ENCODE measurements around the gene IGFLR1.

IGFLR1 gene

GRCh38 chr19:35742121-35742724 is at the start of gene IGFLR1:
Gene IGFLR1 (minus strand): TSS chr19:35742452. CDS start chr19:35741180, 1,272 bp downstream.
- Histone ChIP-seq H3K9me3 (no peaks in the 10 kb centered on the region), H3K4me3 (peak within 1 kb of the TSS; percentile 57), H3K4me1 (peaks cover 11% of the 10 kb centered on the region), H3K27me3 (ENCODE audit: low read depth) (no peaks in the 10 kb centered on the region), H3K36me3 (replicated peaks) (peaks cover 22% of the 10 kb centered on the region)
- no peak for DNase-seq (ENCODE audit: low spot score in 2 of 2)
- in situ Hi-C loops (cut with MboI; ENCODE audit: low sequenced_read_pairs) = no loop called here

- Histone ChIP-seq H3K36me3 (replicated peaks) (no peaks in the 10 kb centered on the region), H3K9me3 (no peaks in the 10 kb centered on the region), H3K4me1 (no peaks in the 10 kb centered on the region), H3K27me3 (ENCODE audit: low read depth) (no peaks in the 10 kb centered on the region), H3K4me3 (no peak overlapping the region)
- in situ Hi-C loops (cut with MboI; ENCODE audit: low sequenced_read_pairs) = no loop called here
- no peak for DNase-seq (ENCODE audit: low spot score in 2 of 2)
These were observed 49.6 kb upstream of the IGFLR1 start for GRCh38 chr19:35791814-35792279.

GRCh38 chr19:35790981-35791813 is 48.9 kb upstream of the IGFLR1 start:
- peak in 1 of 2 experiments; percentile 32 for DNase-seq (ENCODE audit: low spot score in 2 of 2)
- H3K36me3 ChIP-seq (replicated peaks) = no peaks in the 10 kb centered on the region
- no peaks in the 10 kb centered on the region for H3K9me3 ChIP-seq
- H3K4me1 ChIP-seq = no peaks in the 10 kb centered on the region
- no peaks in the 10 kb centered on the region for H3K27me3 ChIP-seq (ENCODE audit: low read depth)
- in situ Hi-C loops (cut with MboI; ENCODE audit: low sequenced_read_pairs) = no loop called here
- H3K4me3 ChIP-seq = no peak overlapping the region

- in situ Hi-C loops (cut with MboI; ENCODE audit: low sequenced_read_pairs) = no loop called here
- no peak overlapping the region for H3K4me3 ChIP-seq
- H3K27me3 ChIP-seq (ENCODE audit: low read depth) = no peaks in the 10 kb centered on the region
- no peak for DNase-seq (ENCODE audit: low spot score in 2 of 2)
- no peaks in the 10 kb centered on the region for H3K4me1 ChIP-seq
- H3K36me3 ChIP-seq (replicated peaks) = no peaks in the 10 kb centered on the region
- H3K9me3 ChIP-seq = no peaks in the 10 kb centered on the region
These were observed 48.0 kb upstream of the IGFLR1 start for GRCh38 chr19:35789978-35790944.

GRCh38 chr19:35789195-35789977 is 47.1 kb upstream of the IGFLR1 start:
- Histone ChIP-seq H3K27me3 (ENCODE audit: low read depth) (no peaks in the 10 kb centered on the region), H3K36me3 (replicated peaks) (no peaks in the 10 kb centered on the region), H3K4me1 (no peaks in the 10 kb centered on the region), H3K4me3 (no peak overlapping the region), H3K9me3 (no peaks in the 10 kb centered on the region)
- DNase-seq (ENCODE audit: low spot score in 2 of 2) = no peak
- in situ Hi-C loops (cut with MboI; ENCODE audit: low sequenced_read_pairs) = no loop called here

- Histone ChIP-seq H3K4me1 (no peaks in the 10 kb centered on the region), H3K27me3 (ENCODE audit: low read depth) (no peaks in the 10 kb centered on the region), H3K36me3 (replicated peaks) (no peaks in the 10 kb centered on the region), H3K4me3 (no peak overlapping the region), H3K9me3 (no peaks in the 10 kb centered on the region)
- DNase-seq (ENCODE audit: low spot score in 2 of 2) = no peak
- in situ Hi-C loops (cut with MboI; ENCODE audit: low sequenced_read_pairs) = no loop called here
These were observed 46.1 kb upstream of the IGFLR1 start for GRCh38 chr19:35788205-35788960.

- in situ Hi-C loops (cut with MboI; ENCODE audit: low sequenced_read_pairs) = no loop called here
- H3K4me1 ChIP-seq = no peaks in the 10 kb centered on the region
These were observed 45.1 kb upstream of the IGFLR1 start for GRCh38 chr19:35787227-35787799.

GRCh38 chr19:35786299-35787160 is 44.3 kb upstream of the IGFLR1 start:
- Histone ChIP-seq H3K27me3 (ENCODE audit: low read depth) (no peaks in the 10 kb centered on the region), H3K4me3 (no peak overlapping the region), H3K9me3 (no peaks in the 10 kb centered on the region), H3K4me1 (no peaks in the 10 kb centered on the region), H3K36me3 (replicated peaks) (no peaks in the 10 kb centered on the region)
- no peak for DNase-seq (ENCODE audit: low spot score in 2 of 2)
- in situ Hi-C loops (cut with MboI; ENCODE audit: low sequenced_read_pairs) = no loop called here

More at GRCh38 chr19:35787227-35787799, 45.1 kb upstream of the IGFLR1 start:
- H3K9me3 ChIP-seq = no peaks in the 10 kb centered on the region
- DNase-seq (ENCODE audit: low spot score in 2 of 2) = no peak
- H3K36me3 ChIP-seq (replicated peaks) = no peaks in the 10 kb centered on the region
- no peaks in the 10 kb centered on the region for H3K27me3 ChIP-seq (ENCODE audit: low read depth)
- H3K4me3 ChIP-seq = no peak overlapping the region

GRCh38 chr19:35785339-35785627 is 43.0 kb upstream of the IGFLR1 start:
- H3K36me3 ChIP-seq (replicated peaks) = no peaks in the 10 kb centered on the region
- in situ Hi-C loops (cut with MboI; ENCODE audit: low sequenced_read_pairs) = no loop called here
- H3K27me3 ChIP-seq (ENCODE audit: low read depth) = no peaks in the 10 kb centered on the region
- H3K9me3 ChIP-seq = no peaks in the 10 kb centered on the region
- DNase-seq (ENCODE audit: low spot score in 2 of 2) = no peak
- H3K4me3 ChIP-seq = no peak overlapping the region
- H3K4me1 ChIP-seq = no peaks in the 10 kb centered on the region

GRCh38 chr19:35784503-35785338 is 42.5 kb upstream of the IGFLR1 start:
- H3K4me3 ChIP-seq = no peak overlapping the region
- no peaks in the 10 kb centered on the region for H3K27me3 ChIP-seq (ENCODE audit: low read depth)
- H3K4me1 ChIP-seq = no peaks in the 10 kb centered on the region
- in situ Hi-C loops (cut with MboI; ENCODE audit: low sequenced_read_pairs) = no loop called here
- no peak for DNase-seq (ENCODE audit: low spot score in 2 of 2)
- no peaks in the 10 kb centered on the region for H3K9me3 ChIP-seq
- no peaks in the 10 kb centered on the region for H3K36me3 ChIP-seq (replicated peaks)

Measured in HAP-1 (cell line).